Muscle of leg (tissue), 11 donors: ENCODE measurements around the gene RELB. TPM values are rescaled to one million over a fixed set of nuclear protein-coding genes. Genes with fewer than 3 reads are reported as not detected.

Experiments
- DNase-seq: peaks from one replicate; pipeline ENCODE4 v3.0.0; 2013
- H3K27ac ChIP-seq: one replicate; pipeline ENCODE4 v1.5.1; 2013; ENCODE audit warnings: mild to moderate bottlenecking, low read length, control low read depth
- H3K27me3 ChIP-seq: one replicate; pipeline ENCODE4 v1.6.1; 2013; ENCODE audit warnings: low read length; ENCODE audit not compliant: control insufficient read depth, insufficient read depth
- H3K36me3 ChIP-seq: one replicate; pipeline ENCODE4 v1.6.1; 2013; ENCODE audit warnings: low read length; ENCODE audit not compliant: control insufficient read depth, insufficient read depth
- H3K4me1 ChIP-seq: one replicate; pipeline ENCODE4 v1.6.1; 2013; ENCODE audit warnings: low read length; ENCODE audit not compliant: control insufficient read depth, insufficient read depth
- H3K4me3 ChIP-seq: one replicate; pipeline ENCODE4 v1.5.1; 2013; ENCODE audit warnings: low read length, control low read depth
- H3K9me3 ChIP-seq: replicated peaks from 2 replicates; pipeline ENCODE4 v1.6.1; 2013; ENCODE audit warnings: low read depth, low read length; ENCODE audit not compliant: control insufficient read depth
- WGBS: methylation state at CpG from one replicate; pipeline ENCODE4 v1.1.5; 2013; ENCODE audit warnings: missing lambda C conversion rate; ENCODE audit not compliant: insufficient coverage; 5-methylcytosine and 5-hydroxymethylcytosine counted together
- polyA plus RNA-seq, 8 donors: library from polyadenylated mRNA; unstranded; fragments of 120-200 nt; gene quantifications; one replicate each; pipeline versions ENCODE4 v1.2.1 to v1.2.3, GENCODE V29; 2013; ENCODE audit warnings: inconsistent platforms in 1 of 8, low replicate concordance in 1 of 8; ENCODE audit not compliant: insufficient read length in 8 of 8, insufficient read depth in 1 of 8
- total RNA-seq: library from RNA; stranded (reverse); fragments of 120-200 nt; gene quantifications from one replicate; pipeline ENCODE4 v1.2.4, GENCODE V29; 2013

RELB gene
- total and polyA plus RNA-seq, 9 donors = 2.0 to 6.0 (median 5.1) TPM

DNA sequence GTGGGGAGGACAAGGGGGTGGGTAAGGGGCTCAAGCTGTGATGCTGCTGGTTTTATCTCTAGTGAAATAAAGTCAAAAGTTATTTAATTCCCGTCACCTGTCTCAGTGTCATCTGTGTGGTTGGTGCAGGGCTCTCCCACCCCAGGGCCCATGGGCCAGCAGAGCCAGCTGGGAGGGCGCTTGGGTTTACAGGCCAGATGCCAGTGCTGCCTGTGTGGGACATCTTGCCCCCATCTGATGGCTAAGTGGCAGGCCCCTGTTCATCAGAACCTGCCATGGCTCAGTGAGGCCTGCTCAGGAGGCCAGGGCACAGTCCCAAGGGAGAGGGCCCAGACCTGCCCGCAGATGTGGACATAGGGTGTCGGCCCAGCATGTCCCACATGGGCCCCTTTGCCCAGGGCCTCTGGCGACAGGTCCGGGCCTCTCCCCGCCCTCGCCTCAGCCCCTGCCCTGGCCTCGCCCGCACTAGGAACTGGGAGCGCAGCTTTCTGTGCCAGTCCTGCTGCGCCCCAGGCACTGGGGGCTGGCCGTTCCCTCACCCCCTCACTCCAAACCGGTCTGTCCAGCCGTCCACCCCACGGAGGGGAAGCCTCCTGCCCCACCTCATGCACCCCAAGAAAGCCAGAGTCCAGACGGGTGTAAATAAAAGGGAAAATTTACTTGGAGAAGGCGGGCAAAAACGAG lies 69.7 kb downstream of the RELB start:
- Histone ChIP-seq H3K4me1 (peaks cover 19% of the 10 kb centered on the region), H3K9me3 (no peaks in the 10 kb centered on the region), H3K36me3 (peaks cover 44% of the 10 kb centered on the region), H3K4me3 (no peak overlapping the region), H3K27ac (no peak overlapping the region), H3K27me3 (peaks cover 4% of the 10 kb centered on the region)
- 87% methylated on average over 16 of the region's 19 CpGs for WGBS
- DNase-seq = no peak

DNA sequence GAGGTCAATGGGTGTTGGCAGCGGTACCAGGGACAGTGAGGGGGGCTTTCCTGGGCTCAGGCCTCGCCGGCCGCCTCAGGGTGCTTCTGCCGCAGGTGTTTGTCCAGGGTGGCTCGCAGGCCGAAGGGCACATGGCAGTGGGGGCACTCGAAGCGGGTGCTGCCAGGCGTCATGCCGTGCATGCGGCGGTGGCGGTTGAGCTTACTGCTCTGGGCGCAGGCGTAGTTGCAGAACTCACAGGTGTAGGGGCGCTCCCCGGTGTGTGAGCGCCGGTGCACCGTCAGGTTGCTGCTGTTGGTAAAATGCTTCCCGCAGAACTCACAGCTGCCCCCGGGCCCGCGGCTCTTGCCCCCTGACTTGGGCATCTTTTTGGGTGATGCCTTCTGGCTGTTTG lies 70.3 kb downstream of the RELB start:
- peaks cover 42% of the 10 kb centered on the region for H3K36me3 ChIP-seq
- H3K27ac ChIP-seq = no peak overlapping the region
- peaks cover 22% of the 10 kb centered on the region for H3K4me1 ChIP-seq
- no peak for DNase-seq
- no peak overlapping the region for H3K4me3 ChIP-seq
- peaks cover 4% of the 10 kb centered on the region for H3K27me3 ChIP-seq
- no peaks in the 10 kb centered on the region for H3K9me3 ChIP-seq
- WGBS = 90% methylated on average over 20 of the region's 25 CpGs

GRCh38 chr19:45071969-45072790 lies 70.9 kb downstream of the RELB start:
- WGBS = 83% methylated on average over 30 of the region's 34 CpGs
- H3K36me3 ChIP-seq = peaks cover 36% of the 10 kb centered on the region

DNA sequence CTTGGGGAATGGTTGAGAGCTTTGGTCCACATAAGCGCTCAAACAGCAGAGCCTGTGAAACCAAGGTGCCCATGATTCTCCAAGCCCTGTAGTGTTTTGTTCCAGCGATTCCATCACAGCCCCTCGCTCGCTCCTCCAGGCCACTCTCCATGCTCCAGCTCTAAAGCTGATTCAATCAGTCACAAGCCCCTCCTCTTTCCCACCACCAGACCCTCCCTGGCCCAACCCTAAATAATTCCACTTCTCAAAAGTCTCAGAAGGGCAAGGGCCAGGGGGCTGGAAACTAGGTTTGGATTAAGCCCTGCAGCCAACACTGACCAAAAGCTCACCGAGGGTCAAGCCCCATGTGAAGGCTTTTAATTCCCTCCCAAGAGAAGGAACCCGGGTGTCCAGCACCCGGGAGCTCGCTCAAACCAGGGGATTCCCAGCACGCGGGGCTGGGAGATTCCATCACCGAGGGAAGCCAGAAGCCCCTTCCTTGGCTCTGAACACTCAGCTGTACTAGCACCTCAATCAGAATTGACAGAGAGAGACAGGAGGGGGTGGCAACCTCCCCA lies 73.6 kb downstream of the RELB start:
- WGBS = 45% methylated on average over 8 of the region's 11 CpGs
- H3K9me3 ChIP-seq = no peaks in the 10 kb centered on the region
- H3K4me1 ChIP-seq = peaks cover 31% of the 10 kb centered on the region
- H3K4me3 ChIP-seq = no peak overlapping the region
- H3K27me3 ChIP-seq = peaks cover 4% of the 10 kb centered on the region
- no peak overlapping the region for H3K27ac ChIP-seq
- peaks cover 17% of the 10 kb centered on the region for H3K36me3 ChIP-seq
- DNase-seq = no peak

More at GRCh38 chr19:45071969-45072790, 70.9 kb downstream of the RELB start:
- Histone ChIP-seq H3K4me1 (peaks cover 25% of the 10 kb centered on the region), H3K27me3 (peaks cover 4% of the 10 kb centered on the region), H3K9me3 (no peaks in the 10 kb centered on the region), H3K27ac (no peak overlapping the region), H3K4me3 (no peak overlapping the region)
- no peak for DNase-seq

DNA sequence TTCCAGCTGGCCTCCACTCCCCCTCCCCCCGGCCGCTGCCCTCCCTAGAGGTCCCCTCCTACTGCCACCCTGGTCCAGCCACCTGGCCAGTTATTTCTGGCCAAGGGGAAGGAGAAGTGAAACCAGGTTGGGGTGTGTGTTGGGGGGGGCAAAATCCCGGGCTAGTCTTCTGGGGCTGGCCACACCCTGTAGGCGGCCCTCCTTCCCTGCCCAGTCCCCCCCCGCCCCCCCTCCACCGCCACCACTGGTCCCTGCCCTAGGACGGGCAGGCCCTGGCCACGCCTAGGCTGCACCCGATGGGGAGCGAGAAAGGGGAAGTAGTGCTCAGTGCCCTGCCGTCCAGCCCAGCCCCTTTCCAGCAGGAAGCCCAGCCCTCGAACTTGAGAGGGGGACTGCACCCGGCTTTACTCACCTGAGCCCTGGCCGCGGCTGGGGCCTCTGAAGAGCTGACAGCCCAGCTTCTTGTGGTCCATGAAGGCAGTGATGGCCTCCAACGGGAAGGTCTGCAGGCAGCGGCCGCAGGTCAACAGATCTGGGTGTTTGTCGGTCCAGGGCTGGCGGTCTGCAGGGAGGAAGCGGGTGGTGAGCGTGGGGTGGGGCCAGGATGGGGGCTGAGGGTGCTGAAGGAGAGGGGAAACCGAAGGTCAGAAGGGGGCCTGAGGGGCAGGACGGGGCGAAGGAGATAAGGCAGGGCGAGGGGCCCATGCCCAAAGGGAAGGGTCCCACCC lies 74.2 kb downstream of the RELB start:
- H3K27ac ChIP-seq = no peak overlapping the region

GRCh38 chr19:45076029-45076850 lies 75.0 kb downstream of the RELB start, which contains the start of gene ZNF296:
ZNF296 (minus strand) TSS chr19:45076478; CDS start chr19:45076373, 105 bp downstream.
- peak; percentile 65 for DNase-seq
- no peaks in the 10 kb centered on the region for H3K9me3 ChIP-seq
- H3K4me1 ChIP-seq = peaks cover 38% of the 10 kb centered on the region
- WGBS = under 1% methylated on average over 62 of the region's 81 CpGs
- H3K27me3 ChIP-seq = peaks cover 4% of the 10 kb centered on the region
- no peak within 1 kb of the TSS for H3K27ac ChIP-seq
- H3K4me3 ChIP-seq = peak within 1 kb of the TSS; percentile 38
- H3K36me3 ChIP-seq = peaks cover 4% of the 10 kb centered on the region

More for the DNA sequence above, 74.2 kb downstream of the RELB start:
- Histone ChIP-seq H3K4me1 (peaks cover 37% of the 10 kb centered on the region), H3K27me3 (peaks cover 4% of the 10 kb centered on the region), H3K36me3 (peaks cover 10% of the 10 kb centered on the region), H3K9me3 (no peaks in the 10 kb centered on the region), H3K4me3 (peak overlapping the region; percentile 38)
- DNase-seq = peak; percentile 58
- WGBS = 8% methylated on average over 16 of the region's 26 CpGs

DNA sequence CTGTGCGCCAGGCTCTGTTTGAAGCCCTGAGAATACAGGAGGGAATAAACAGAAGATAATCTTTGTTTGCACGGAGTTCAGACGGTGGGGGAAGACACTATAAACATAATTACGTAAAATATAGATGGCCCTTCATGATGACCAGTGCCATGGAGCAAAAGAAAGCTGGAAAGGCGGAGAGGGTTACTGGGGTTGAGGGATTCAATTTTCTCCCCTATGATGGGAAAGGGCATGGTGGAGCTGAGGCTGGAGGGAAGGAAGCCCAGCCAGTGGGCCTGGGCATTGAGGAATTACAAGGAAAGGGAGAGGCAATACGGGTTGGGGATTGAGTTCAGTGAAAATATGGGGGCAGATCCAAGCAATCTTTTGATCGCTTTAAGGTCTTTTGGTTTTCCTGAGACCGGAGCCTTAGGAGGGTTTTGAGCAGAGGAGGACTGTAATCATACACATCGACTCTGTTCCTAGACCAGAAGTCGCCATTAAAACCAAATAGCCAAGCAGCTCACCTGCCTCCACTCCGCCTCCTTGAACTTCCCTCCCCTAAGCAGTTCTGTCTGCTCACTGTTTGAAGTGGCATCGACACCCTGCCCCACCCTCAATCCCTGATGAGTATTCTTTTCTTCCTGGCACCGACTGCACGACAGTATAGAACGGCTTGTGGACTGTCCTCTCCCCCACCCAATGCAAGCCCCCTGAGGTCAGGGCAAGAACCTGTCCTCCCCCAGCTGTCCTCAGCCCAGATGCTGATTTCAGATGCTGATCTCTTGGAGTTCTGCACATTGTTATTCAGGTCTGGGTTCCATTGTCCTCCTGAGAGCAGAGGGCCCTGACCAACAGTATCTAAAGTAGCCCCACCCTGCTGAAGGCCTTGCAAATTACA lies 75.8 kb downstream of the RELB start:
- H3K27ac ChIP-seq = no peak overlapping the region
- 62% methylated on average over 10 of the region's 15 CpGs for WGBS

DNA sequence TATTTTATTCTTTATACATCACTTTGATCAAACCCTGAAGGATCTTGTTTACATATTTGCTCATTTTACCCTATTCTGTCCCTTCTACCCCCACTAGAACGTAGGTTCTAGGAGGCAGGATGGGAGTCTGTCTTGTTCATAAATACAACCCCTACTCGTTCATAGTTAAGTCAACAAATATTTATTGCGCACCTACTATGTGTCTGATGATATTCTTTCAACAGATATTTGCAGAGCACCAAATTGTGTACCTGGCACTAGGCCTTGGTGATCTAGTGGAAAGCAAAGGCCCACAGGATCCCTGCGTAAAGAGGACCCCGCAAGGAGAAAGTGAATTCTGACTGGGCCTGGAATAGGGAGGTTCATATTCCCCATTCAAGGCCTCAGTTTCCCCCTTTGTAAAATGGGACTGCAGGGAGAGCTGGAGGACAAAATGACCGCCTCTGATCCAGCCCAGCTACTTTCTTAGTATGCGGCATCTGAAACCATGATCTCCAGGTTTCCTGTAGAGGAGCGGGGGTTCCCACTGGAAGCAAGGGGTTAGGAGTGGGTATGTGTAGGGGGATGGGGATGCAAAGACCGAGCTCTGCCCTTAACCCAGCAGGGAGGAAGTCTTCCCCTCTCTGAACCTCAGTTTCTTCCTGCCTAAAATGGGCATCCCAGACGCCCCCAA lies 77.3 kb downstream of the RELB start:
- H3K4me1 ChIP-seq = peaks cover 33% of the 10 kb centered on the region
- DNase-seq = no peak
- 0% methylated on average over 1 of the region's 10 CpGs for WGBS
- no peaks in the 10 kb centered on the region for H3K9me3 ChIP-seq
- H3K27me3 ChIP-seq = peaks cover 4% of the 10 kb centered on the region
- H3K4me3 ChIP-seq = peak overlapping the region; percentile 86
- H3K27ac ChIP-seq = no peak overlapping the region
- H3K36me3 ChIP-seq = peaks cover 11% of the 10 kb centered on the region

More for the DNA sequence above, 75.8 kb downstream of the RELB start:
- H3K4me3 ChIP-seq = no peak overlapping the region
- peaks cover 3% of the 10 kb centered on the region for H3K36me3 ChIP-seq
- H3K4me1 ChIP-seq = peaks cover 35% of the 10 kb centered on the region
- DNase-seq = no peak
- no peaks in the 10 kb centered on the region for H3K9me3 ChIP-seq
- H3K27me3 ChIP-seq = peaks cover 4% of the 10 kb centered on the region
